HG02763 (cell line): Measurements from ENCODE around the gene MAPK4.

ENCODE experiments used
- ATAC-seq: cut with Tn5 transposase; IDR thresholded peaks from one replicate; pipeline ENCODE4 v1.9.1; 2021; ENCODE audit warnings: mild to moderate bottlenecking, moderate library complexity; ENCODE audit not compliant: unreplicated experiment

Gene MAPK4

GRCh38 chr18:50715919-50716318 is 156.0 kb downstream of the MAPK4 start:
- no peak for ATAC-seq

GRCh38 chr18:50716902-50717301 is 157.0 kb downstream of the MAPK4 start:
- ATAC-seq: no peak

GRCh38 chr18:50717563-50717962 is 157.7 kb downstream of the MAPK4 start:
- ATAC-seq: no peak

- no peak for ATAC-seq
Measured at GRCh38 chr18:50719471-50720324, 159.8 kb downstream of the MAPK4 start.

GRCh38 chr18:50720325-50720674 is 160.4 kb downstream of the MAPK4 start:
- ATAC-seq: no peak

GRCh38 chr18:50721006-50721405 is 161.1 kb downstream of the MAPK4 start:
- ATAC-seq: no peak

GRCh38 chr18:50721451-50722120 is 161.7 kb downstream of the MAPK4 start:
- no peak for ATAC-seq

- ATAC-seq: no peak
Measured at GRCh38 chr18:50722311-50722710, 162.4 kb downstream of the MAPK4 start.

GRCh38 chr18:50724751-50725151 is 164.9 kb downstream of the MAPK4 start:
- ATAC-seq: no peak

GRCh38 chr18:50726960-50727589 is 167.2 kb downstream of the MAPK4 start:
- ATAC-seq: peak; percentile 82

- ATAC-seq: no peak
Measured at GRCh38 chr18:50727721-50728471, 168.0 kb downstream of the MAPK4 start.

- ATAC-seq: no peak
Measured at GRCh38 chr18:50729376-50729775, 169.5 kb downstream of the MAPK4 start.

- no peak for ATAC-seq
Measured at GRCh38 chr18:50729986-50730385, 170.1 kb downstream of the MAPK4 start.

- ATAC-seq: no peak
Measured at GRCh38 chr18:50734342-50734741, 174.5 kb downstream of the MAPK4 start.

GRCh38 chr18:50734886-50735285 is 175.0 kb downstream of the MAPK4 start:
- ATAC-seq: no peak

GRCh38 chr18:50737127-50737526 is 177.2 kb downstream of the MAPK4 start:
- ATAC-seq: no peak

GRCh38 chr18:50738098-50738757 is 178.3 kb downstream of the MAPK4 start:
- no peak for ATAC-seq

GRCh38 chr18:50742952-50743351 is 183.1 kb downstream of the MAPK4 start:
- ATAC-seq: no peak

- ATAC-seq: no peak
Measured at GRCh38 chr18:50744253-50744652, 184.4 kb downstream of the MAPK4 start.

GRCh38 chr18:50745945-50746344 is 186.1 kb downstream of the MAPK4 start:
- ATAC-seq: no peak

- no peak for ATAC-seq
Measured at GRCh38 chr18:50747849-50748242, 188.0 kb downstream of the MAPK4 start.
